Mesothelial cell of epicardium (in vitro differentiated cells): ENCODE measurements around the gene DDX20. TPM values are rescaled to one million over a fixed set of nuclear protein-coding genes. Genes with fewer than 3 reads are reported as not detected.

ENCODE experiments used
- DNase-seq, 2 experiments: peaks; one replicate each; pipeline ENCODE4 v3.0.0; 2021; ENCODE audit warnings: low spot score in 2 of 2; ENCODE audit not compliant: unreplicated experiment in 2 of 2
- H3K27ac Mint-ChIP-seq: 2 replicates; pipeline ENCODE4 v1.8.0; 2021; ENCODE audit warnings: mixed read lengths
- H3K27me3 Mint-ChIP-seq: 2 replicates; pipeline ENCODE4 v1.8.0; 2021; ENCODE audit warnings: low read depth, mixed read lengths
- H3K36me3 Mint-ChIP-seq: 2 replicates; pipeline ENCODE4 v1.8.0; 2021; ENCODE audit warnings: mixed read lengths
- H3K4me1 Mint-ChIP-seq: 2 replicates; pipeline ENCODE4 v1.8.0; 2021; ENCODE audit warnings: mixed read lengths
- H3K4me3 Mint-ChIP-seq: 2 replicates; pipeline ENCODE4 v1.8.0; 2021; ENCODE audit warnings: mild to moderate bottlenecking, moderate library complexity, mixed read lengths
- H3K9me3 Mint-ChIP-seq: 2 replicates; pipeline ENCODE4 v1.8.0; 2021; ENCODE audit warnings: mixed read lengths
- CTCF ChIP-seq: fragments of 200-600 bp; sonication (generic); IDR thresholded peaks from one replicate; pipeline ENCODE4 v1.5.0; 2021; ENCODE audit warnings: antibody characterized with exemption; ENCODE audit not compliant: unreplicated experiment
- total RNA-seq: library from RNA; stranded (reverse); gene quantifications from 3 replicates; pipeline ENCODE4 v1.2.1, GENCODE V29; 2021

DDX20 gene
- total RNA-seq, 1 donor from 2014 or later = 16.5 TPM

DNA sequence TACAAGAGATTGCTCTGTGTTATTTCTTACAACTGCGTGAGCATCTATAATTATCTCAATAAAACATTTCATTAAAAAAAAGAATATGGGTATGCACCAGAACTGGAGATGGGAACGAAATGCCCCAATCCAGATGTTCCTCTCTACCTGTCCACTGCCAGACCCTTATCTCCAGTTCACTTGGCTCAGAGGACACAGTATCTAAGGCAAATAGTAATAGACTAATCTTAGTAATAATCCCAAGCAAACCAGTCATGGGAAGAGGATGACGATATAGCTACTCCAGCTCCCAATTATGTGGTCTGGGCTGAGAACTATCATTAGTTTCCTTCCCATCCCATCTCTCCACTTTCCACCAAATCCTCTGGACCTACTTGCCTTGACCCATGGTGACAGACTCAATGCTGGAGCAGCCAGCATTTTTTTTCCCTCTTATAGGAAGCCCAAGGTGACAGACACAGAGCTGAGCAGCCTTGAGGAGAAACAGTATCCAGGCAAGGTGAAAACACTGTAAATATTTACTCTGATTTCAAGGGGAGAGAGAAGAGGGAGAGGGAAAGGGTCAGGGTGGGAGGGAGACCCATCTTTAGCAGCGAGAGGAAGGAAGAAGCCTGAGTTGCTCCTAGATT is 28.7 kb downstream of the DDX20 start:
- Mint-ChIP-seq H3K27me3 (peaks cover 49% of the 10 kb centered on the region), H3K4me3 (no peak overlapping the region), H3K9me3 (no peaks in the 10 kb centered on the region), H3K36me3 (no peaks in the 10 kb centered on the region), H3K27ac (no peak overlapping the region), H3K4me1 (no peaks in the 10 kb centered on the region)
- no peak for DNase-seq
- no peak for TF ChIP-seq CTCF

- H3K27me3 Mint-ChIP-seq = peaks cover 63% of the 10 kb centered on the region
- no peak overlapping the region for H3K4me3 Mint-ChIP-seq
Observed at GRCh38 chr1:111786669-111787207, 31.0 kb downstream of the DDX20 start.

GRCh38 chr1:111789142-111789541 is 33.4 kb downstream of the DDX20 start:
- H3K4me1 Mint-ChIP-seq = no peaks in the 10 kb centered on the region
- no peaks in the 10 kb centered on the region for H3K36me3 Mint-ChIP-seq
- H3K4me3 Mint-ChIP-seq = no peak overlapping the region
- no peak overlapping the region for H3K27ac Mint-ChIP-seq
- H3K9me3 Mint-ChIP-seq = no peaks in the 10 kb centered on the region
- peaks cover 64% of the 10 kb centered on the region for H3K27me3 Mint-ChIP-seq
- no peak for DNase-seq
- TF ChIP-seq CTCF = no peak

More at GRCh38 chr1:111786669-111787207, 31.0 kb downstream of the DDX20 start:
- DNase-seq = no peak
- no peak overlapping the region for H3K27ac Mint-ChIP-seq
- H3K4me1 Mint-ChIP-seq = no peaks in the 10 kb centered on the region
- H3K36me3 Mint-ChIP-seq = no peaks in the 10 kb centered on the region
- TF ChIP-seq CTCF = no peak
- no peaks in the 10 kb centered on the region for H3K9me3 Mint-ChIP-seq

DNA sequence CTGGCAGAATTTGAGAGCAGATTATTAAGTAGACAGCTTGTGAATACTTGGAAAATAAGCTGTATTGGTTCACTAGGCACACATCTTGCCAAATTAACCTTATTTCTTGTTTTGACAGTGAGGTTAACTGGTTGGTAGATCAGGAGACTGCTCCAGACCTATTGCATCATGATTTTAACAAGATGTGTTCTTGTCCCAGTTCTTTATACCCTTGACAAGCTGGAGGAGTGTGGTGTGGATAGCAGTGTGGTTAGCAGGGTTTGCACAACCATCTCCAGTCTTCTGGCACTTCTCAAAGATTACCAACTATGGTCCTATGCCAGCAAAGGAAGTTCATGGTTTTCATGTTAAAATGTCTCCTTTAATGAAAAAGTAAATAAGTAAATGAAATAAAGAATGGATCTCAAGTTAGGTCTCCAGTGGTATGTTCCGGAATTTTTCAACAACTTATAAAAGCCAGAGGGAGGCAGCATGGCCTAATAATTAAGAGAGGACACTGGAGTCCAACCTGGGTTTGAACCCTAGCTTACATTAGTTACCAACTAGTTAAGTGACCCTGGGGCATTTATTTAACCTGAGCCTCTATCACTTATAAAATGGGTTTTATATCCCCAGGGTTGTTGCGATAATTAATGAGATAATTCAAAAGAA is 34.1 kb downstream of the DDX20 start:
- no peak for TF ChIP-seq CTCF
- no peak for DNase-seq
- H3K27me3 Mint-ChIP-seq = peaks cover 60% of the 10 kb centered on the region

DNA sequence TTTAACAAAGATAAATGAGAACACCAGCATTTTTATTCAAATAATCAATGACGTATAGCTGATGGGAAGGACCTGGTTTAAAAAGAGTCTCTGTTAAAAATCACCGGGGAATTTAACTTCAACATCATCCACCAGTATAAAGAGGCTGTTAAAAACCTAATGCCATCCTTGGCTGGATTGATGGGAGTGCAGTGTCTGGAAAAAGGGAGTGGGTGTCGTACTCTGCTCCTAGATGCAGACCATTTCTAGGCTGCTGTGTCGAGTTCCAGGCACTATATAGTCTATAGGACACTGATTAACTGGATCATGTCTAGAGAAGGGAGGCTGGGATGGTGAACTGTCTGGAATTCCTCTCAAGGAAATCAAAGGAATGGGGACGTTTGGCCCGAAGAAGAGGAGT is 36.1 kb downstream of the DDX20 start:
- H3K4me1 Mint-ChIP-seq = no peaks in the 10 kb centered on the region
- H3K27me3 Mint-ChIP-seq = peaks cover 43% of the 10 kb centered on the region
- H3K27ac Mint-ChIP-seq = no peak overlapping the region
- no peaks in the 10 kb centered on the region for H3K9me3 Mint-ChIP-seq
- no peak for TF ChIP-seq CTCF
- H3K4me3 Mint-ChIP-seq = no peak overlapping the region
- DNase-seq = no peak
- no peaks in the 10 kb centered on the region for H3K36me3 Mint-ChIP-seq

More for the DNA sequence above, 34.1 kb downstream of the DDX20 start:
- Mint-ChIP-seq H3K9me3 (no peaks in the 10 kb centered on the region), H3K36me3 (no peaks in the 10 kb centered on the region), H3K27ac (no peak overlapping the region), H3K4me3 (no peak overlapping the region), H3K4me1 (no peaks in the 10 kb centered on the region)
